Measurements from ENCODE around the gene MDM1. TPM values are rescaled to one million over a fixed set of nuclear protein-coding genes. Genes with fewer than 3 reads are reported as not detected.

Gene MDM1
- total RNA-seq, 1 donor from 2014 or later, result 26.8 TPM

DNA sequence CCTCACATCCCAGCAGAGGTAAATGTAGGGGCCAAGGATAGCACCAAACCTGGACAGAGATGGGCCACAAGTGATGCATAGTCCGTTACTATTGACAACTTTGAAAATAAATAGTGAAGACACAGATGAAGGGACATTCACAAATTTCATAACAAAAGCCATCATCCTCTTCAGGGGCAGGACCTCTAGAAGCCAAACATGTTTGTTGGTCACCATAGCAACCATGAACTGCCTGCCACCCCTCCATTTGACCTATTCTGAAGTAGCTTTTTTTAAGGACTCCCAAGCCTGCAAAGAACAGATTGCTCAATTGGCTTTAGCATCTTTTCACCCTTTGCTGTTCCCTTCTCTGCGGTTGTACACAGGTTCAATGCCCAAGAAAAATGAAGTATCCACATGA lies 35.7 kb upstream of the MDM1 start:
- Mint-ChIP-seq H3K9me3 (no peaks in the 10 kb centered on the region), H3K36me3 (ENCODE audit: low read depth) (peaks cover 4% of the 10 kb centered on the region), H3K4me1 (ENCODE audit: low read depth) (peaks cover 86% of the 10 kb centered on the region), H3K4me3 (no peak overlapping the region), H3K27me3 (ENCODE audit: insufficient read depth) (no peaks in the 10 kb centered on the region), H3K27ac (peak overlapping the region; percentile 88)
- no peak for DNase-seq (ENCODE audit: low spot score)
- intact Hi-C loops (cut with micrococcal nuclease), result loop anchor here (10.0 kb wide), 1 partner anchor 673 kb away; no protein-coding TSS in a partner anchor

- H3K27me3 Mint-ChIP-seq (ENCODE audit: insufficient read depth), result no peaks in the 10 kb centered on the region
- H3K36me3 Mint-ChIP-seq (ENCODE audit: low read depth), result peaks cover 5% of the 10 kb centered on the region
- no peak for DNase-seq (ENCODE audit: low spot score)
- peak overlapping the region; percentile 75 for H3K4me3 Mint-ChIP-seq
- intact Hi-C loops (cut with micrococcal nuclease), result loop anchor here (10.0 kb wide), 1 partner anchor 672 kb away; no protein-coding TSS in a partner anchor
- peak overlapping the region; percentile 88 for H3K27ac Mint-ChIP-seq
- H3K4me1 Mint-ChIP-seq (ENCODE audit: low read depth), result peaks cover 86% of the 10 kb centered on the region
- no peaks in the 10 kb centered on the region for H3K9me3 Mint-ChIP-seq
Observed at GRCh38 chr12:68367116-68367515, 35.0 kb upstream of the MDM1 start.

GRCh38 chr12:68364893-68365725 lies 32.9 kb upstream of the MDM1 start:
- DNase-seq (ENCODE audit: low spot score), result peak; percentile 85
- no peaks in the 10 kb centered on the region for H3K27me3 Mint-ChIP-seq (ENCODE audit: insufficient read depth)
- H3K4me3 Mint-ChIP-seq, result peak overlapping the region; percentile 77
- H3K27ac Mint-ChIP-seq, result peak overlapping the region; percentile 92
- H3K4me1 Mint-ChIP-seq (ENCODE audit: low read depth), result peaks cover 76% of the 10 kb centered on the region
- intact Hi-C loops (cut with micrococcal nuclease), result loop anchor here (1.0 to 10.0 kb wide), 13 partner anchors 9 to 670 kb away; partner anchors contain the start of genes MDM1, NUP107 and RAP1B
- H3K36me3 Mint-ChIP-seq (ENCODE audit: low read depth), result peaks cover 5% of the 10 kb centered on the region
- H3K9me3 Mint-ChIP-seq, result no peaks in the 10 kb centered on the region

DNA sequence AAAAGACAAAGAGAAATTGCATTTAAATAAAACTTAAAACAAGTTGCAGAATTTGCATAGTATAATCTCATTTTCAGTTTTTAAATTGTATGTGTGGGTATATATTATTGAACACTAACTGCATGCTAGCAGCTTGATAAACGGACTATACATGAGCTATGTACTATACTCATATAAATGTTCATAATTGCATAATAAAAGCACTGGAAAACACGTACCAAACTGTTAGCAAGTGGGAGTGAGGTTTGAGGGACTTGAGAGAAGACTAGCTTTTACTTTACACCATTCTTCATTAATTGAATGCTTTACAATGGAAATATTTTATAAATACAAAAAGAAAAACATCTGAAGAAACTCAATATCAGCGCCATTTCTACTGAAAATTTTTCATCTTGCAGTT lies 32.2 kb upstream of the MDM1 start:
- intact Hi-C loops (cut with micrococcal nuclease), result loop anchor here (2.0 to 10.0 kb wide), 3 partner anchors 200 to 670 kb away; no protein-coding TSS in a partner anchor
- Mint-ChIP-seq H3K4me1 (ENCODE audit: low read depth) (peaks cover 74% of the 10 kb centered on the region), H3K27me3 (ENCODE audit: insufficient read depth) (no peaks in the 10 kb centered on the region), H3K9me3 (no peaks in the 10 kb centered on the region), H3K27ac (peak overlapping the region; percentile 92), H3K36me3 (ENCODE audit: low read depth) (peaks cover 5% of the 10 kb centered on the region), H3K4me3 (peak overlapping the region; percentile 77)
- DNase-seq (ENCODE audit: low spot score), result no peak

DNA sequence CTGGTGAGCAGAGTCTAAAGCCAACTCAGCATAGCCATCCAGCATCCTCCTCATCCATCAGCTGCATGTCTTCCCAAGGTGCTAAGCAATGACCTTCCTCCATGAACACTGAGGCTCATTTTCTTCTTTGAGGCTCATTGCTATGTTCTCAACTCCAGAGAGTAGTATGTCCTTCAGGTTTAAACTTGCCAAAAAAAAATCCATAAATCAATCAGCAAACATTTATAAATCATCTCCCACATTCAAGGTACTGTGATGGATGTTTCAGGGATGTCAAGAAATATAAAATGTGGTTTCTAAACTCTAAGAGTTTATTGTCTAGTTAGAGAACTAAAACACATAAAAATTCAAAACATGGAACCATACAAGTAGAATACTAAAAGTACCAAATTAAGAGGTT lies 29.8 kb upstream of the MDM1 start:
- H3K9me3 Mint-ChIP-seq, result no peaks in the 10 kb centered on the region
- no peak for DNase-seq (ENCODE audit: low spot score)
- intact Hi-C loops (cut with micrococcal nuclease), result loop anchor here (10.0 kb wide), 1 partner anchor 667 kb away; no protein-coding TSS in a partner anchor
- H3K36me3 Mint-ChIP-seq (ENCODE audit: low read depth), result peaks cover 5% of the 10 kb centered on the region
- H3K4me1 Mint-ChIP-seq (ENCODE audit: low read depth), result peaks cover 64% of the 10 kb centered on the region
- no peaks in the 10 kb centered on the region for H3K27me3 Mint-ChIP-seq (ENCODE audit: insufficient read depth)
- no peak overlapping the region for H3K4me3 Mint-ChIP-seq
- H3K27ac Mint-ChIP-seq, result no peak overlapping the region

DNA sequence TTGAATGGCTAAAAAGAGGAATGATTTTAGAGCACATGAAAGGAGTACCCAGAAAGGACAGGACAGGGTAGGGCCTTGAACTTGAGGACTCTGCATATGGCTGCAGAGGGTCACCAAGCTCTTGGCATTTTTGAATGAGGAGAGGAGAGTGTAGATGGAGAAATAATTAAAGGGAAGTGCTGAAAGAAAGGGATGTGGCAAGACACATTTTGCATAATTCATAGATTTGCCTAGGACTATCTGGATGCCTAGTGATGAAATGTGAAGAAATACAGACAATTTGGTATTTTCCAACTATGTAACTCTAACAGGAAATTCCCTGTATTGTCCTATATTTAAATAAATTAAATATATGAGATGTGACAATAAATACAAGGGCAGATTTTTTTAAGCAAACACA lies 27.5 kb upstream of the MDM1 start:
- intact Hi-C loops (cut with micrococcal nuclease), result loop anchor here (1.0 to 10.0 kb wide), 2 partner anchors 253 to 665 kb away; no protein-coding TSS in a partner anchor
- H3K27me3 Mint-ChIP-seq (ENCODE audit: insufficient read depth), result no peaks in the 10 kb centered on the region
- no peak for DNase-seq (ENCODE audit: low spot score)
- H3K4me3 Mint-ChIP-seq, result no peak overlapping the region
- no peak overlapping the region for H3K27ac Mint-ChIP-seq
- peaks cover 44% of the 10 kb centered on the region for H3K4me1 Mint-ChIP-seq (ENCODE audit: low read depth)
- H3K36me3 Mint-ChIP-seq (ENCODE audit: low read depth), result peaks cover 5% of the 10 kb centered on the region
- H3K9me3 Mint-ChIP-seq, result no peaks in the 10 kb centered on the region

GRCh38 chr12:68358532-68359485 lies 26.6 kb upstream of the MDM1 start:
- intact Hi-C loops (cut with micrococcal nuclease), result loop anchor here (1.0 kb wide), 1 partner anchor 253 kb away; no protein-coding TSS in a partner anchor
- Mint-ChIP-seq H3K36me3 (ENCODE audit: low read depth) (peaks cover 4% of the 10 kb centered on the region), H3K27ac (no peak overlapping the region)

DNA sequence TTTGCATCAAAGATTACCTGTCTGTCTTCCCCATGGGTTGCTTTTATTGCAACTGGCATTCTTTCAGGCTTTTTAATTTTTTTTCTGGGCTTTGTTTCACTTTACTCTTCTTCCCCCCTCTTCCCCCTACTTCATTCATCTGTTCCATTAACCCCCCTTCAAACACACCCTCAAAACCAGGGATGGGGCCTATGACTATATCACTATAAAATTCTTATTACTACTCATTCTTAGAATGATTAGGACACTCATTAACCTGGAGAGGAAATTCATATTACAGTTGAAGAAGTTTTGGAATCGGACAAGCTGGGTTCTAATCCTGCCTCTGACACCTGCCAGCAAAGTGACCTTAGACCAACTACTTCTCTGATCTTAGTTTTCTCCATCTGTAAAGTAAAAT lies 24.8 kb upstream of the MDM1 start:
- intact Hi-C loops (cut with micrococcal nuclease), result no loop called here
- DNase-seq (ENCODE audit: low spot score), result no peak
- H3K4me1 Mint-ChIP-seq (ENCODE audit: low read depth), result peaks cover 18% of the 10 kb centered on the region
- H3K27me3 Mint-ChIP-seq (ENCODE audit: insufficient read depth), result peaks cover 2% of the 10 kb centered on the region
- H3K27ac Mint-ChIP-seq, result no peak overlapping the region
- peaks cover under 1% of the 10 kb centered on the region for H3K36me3 Mint-ChIP-seq (ENCODE audit: low read depth)
- no peak overlapping the region for H3K4me3 Mint-ChIP-seq
- no peaks in the 10 kb centered on the region for H3K9me3 Mint-ChIP-seq

More at GRCh38 chr12:68358532-68359485, 26.6 kb upstream of the MDM1 start:
- peak; percentile 60 for DNase-seq (ENCODE audit: low spot score)
- Mint-ChIP-seq H3K27me3 (ENCODE audit: insufficient read depth) (no peaks in the 10 kb centered on the region), H3K9me3 (no peaks in the 10 kb centered on the region), H3K4me1 (ENCODE audit: low read depth) (peaks cover 36% of the 10 kb centered on the region), H3K4me3 (no peak overlapping the region)

- H3K4me3 Mint-ChIP-seq, result no peak overlapping the region
- H3K27me3 Mint-ChIP-seq (ENCODE audit: insufficient read depth), result peaks cover 4% of the 10 kb centered on the region
- DNase-seq (ENCODE audit: low spot score), result no peak
- intact Hi-C loops (cut with micrococcal nuclease), result no loop called here
- peaks cover 14% of the 10 kb centered on the region for H3K4me1 Mint-ChIP-seq (ENCODE audit: low read depth)
- no peak overlapping the region for H3K27ac Mint-ChIP-seq
- H3K36me3 Mint-ChIP-seq (ENCODE audit: low read depth), result no peaks in the 10 kb centered on the region
- no peaks in the 10 kb centered on the region for H3K9me3 Mint-ChIP-seq
Observed at GRCh38 chr12:68356060-68356695, 24.0 kb upstream of the MDM1 start.

DNA sequence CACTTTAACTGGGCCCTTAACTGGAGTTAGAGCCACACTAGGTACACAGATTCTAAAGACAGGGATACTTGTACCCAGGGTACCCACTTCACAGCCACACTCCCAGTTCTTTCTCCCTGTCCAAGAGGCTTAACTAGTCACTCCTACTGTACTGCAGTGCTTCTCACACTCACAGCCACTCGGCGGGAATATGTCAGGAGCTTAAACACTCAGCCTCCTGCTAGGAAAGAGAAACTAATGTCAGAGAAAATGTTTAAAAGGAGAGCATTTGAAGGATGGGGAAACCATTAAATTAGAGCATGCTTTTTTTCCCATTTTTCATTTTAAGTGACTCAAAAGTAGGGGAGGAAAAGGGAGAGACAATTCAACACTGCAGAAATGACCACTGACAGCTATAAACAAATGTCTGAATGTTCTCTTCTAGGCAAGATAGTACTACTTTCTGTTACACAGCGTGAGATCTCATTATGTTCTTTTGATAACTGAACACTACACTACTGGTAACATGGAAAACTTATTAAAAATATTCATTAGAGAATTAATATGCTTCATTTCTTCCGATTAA lies 22.9 kb upstream of the MDM1 start:
- Mint-ChIP-seq H3K4me1 (ENCODE audit: low read depth) (peaks cover 14% of the 10 kb centered on the region), H3K9me3 (no peaks in the 10 kb centered on the region), H3K4me3 (no peak overlapping the region), H3K27me3 (ENCODE audit: insufficient read depth) (peaks cover 4% of the 10 kb centered on the region), H3K27ac (no peak overlapping the region), H3K36me3 (ENCODE audit: low read depth) (no peaks in the 10 kb centered on the region)
- DNase-seq (ENCODE audit: low spot score), result no peak
- intact Hi-C loops (cut with micrococcal nuclease), result no loop called here

DNA sequence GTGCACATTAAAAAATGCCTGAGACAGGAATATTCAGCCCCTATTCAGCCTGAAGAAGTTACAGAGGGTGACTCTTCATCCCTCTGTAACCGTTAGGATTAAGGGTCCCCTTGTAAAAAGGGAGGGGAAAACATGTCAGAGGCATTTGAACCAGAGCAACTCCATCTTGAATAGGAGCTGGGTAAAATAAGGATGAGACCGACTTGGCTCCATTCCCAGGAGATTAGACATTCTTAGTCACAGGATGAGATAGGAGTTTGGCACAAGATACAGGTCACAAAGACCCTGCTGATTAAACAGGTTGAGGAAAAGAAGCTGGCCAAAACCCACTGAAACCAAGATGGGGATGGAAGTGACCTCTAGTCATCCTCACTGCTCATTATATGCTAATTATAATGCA lies 19.9 kb upstream of the MDM1 start:
- H3K4me1 Mint-ChIP-seq (ENCODE audit: low read depth), result no peaks in the 10 kb centered on the region

GRCh38 chr12:68350753-68351152 lies 18.6 kb upstream of the MDM1 start:
- peaks cover 2% of the 10 kb centered on the region for H3K36me3 Mint-ChIP-seq (ENCODE audit: low read depth)
- no peak overlapping the region for H3K4me3 Mint-ChIP-seq
- intact Hi-C loops (cut with micrococcal nuclease), result no loop called here
- no peak overlapping the region for H3K27ac Mint-ChIP-seq
- no peaks in the 10 kb centered on the region for H3K9me3 Mint-ChIP-seq
- peaks cover 4% of the 10 kb centered on the region for H3K27me3 Mint-ChIP-seq (ENCODE audit: insufficient read depth)
- DNase-seq (ENCODE audit: low spot score), result no peak
- peaks cover 5% of the 10 kb centered on the region for H3K4me1 Mint-ChIP-seq (ENCODE audit: low read depth)

More for the DNA sequence above, 19.9 kb upstream of the MDM1 start:
- H3K4me3 Mint-ChIP-seq, result no peak overlapping the region
- no peaks in the 10 kb centered on the region for H3K9me3 Mint-ChIP-seq
- peaks cover 4% of the 10 kb centered on the region for H3K27me3 Mint-ChIP-seq (ENCODE audit: insufficient read depth)
- no peak for DNase-seq (ENCODE audit: low spot score)
- intact Hi-C loops (cut with micrococcal nuclease), result no loop called here
- no peak overlapping the region for H3K27ac Mint-ChIP-seq
- no peaks in the 10 kb centered on the region for H3K36me3 Mint-ChIP-seq (ENCODE audit: low read depth)

Measured in activated T-helper 1 cell treated with anti-CD3 and anti-CD28 coated beads, Interleukin-12 subunit alpha, Interleukin-12 subunit beta, Interleukin-2, Interleukin-4 antibody, amounts not matched to agents 30 ng/mL and 10 ng/mL and 1 ng/mL, durations not matched to agents 14 hours and 24 hours and 36 hours (primary cell).